Lung (tissue), 12 donors: Measurements from ENCODE around the gene YTHDC2. TPM values are rescaled to one million over a fixed set of nuclear protein-coding genes. Genes with fewer than 3 reads are reported as not detected.

ENCODE experiments used
- ATAC-seq: fragments of 200-7000 bp; cut with Tn5 transposase; one replicate; pipeline ENCODE4 v1.9.1; 2020; ENCODE audit warnings: moderate number of reproducible peaks; ENCODE audit not compliant: insufficient read depth, low FRiP score
- DNase-seq, 3 donors: peaks; one replicate each; pipeline ENCODE4 v3.0.0-alpha.2; 2013 to 2017
- H3K27ac ChIP-seq, 2 donors: one replicate each; pipeline ENCODE4 v1.5.1; 2013; ENCODE audit warnings: mild to moderate bottlenecking in 2 of 2, moderate library complexity in 2 of 2, control low read depth in 1 of 2, inconsistent platforms in 1 of 2, low read depth in 1 of 2, low read length in 1 of 2
- H3K27me3 ChIP-seq, 3 donors: one replicate each; pipeline ENCODE4 v1.5.1; 2013; ENCODE audit warnings: low read length in 2 of 3; ENCODE audit not compliant: control insufficient read depth in 3 of 3, insufficient read depth in 3 of 3
- H3K36me3 ChIP-seq, 4 donors: one replicate each; pipeline ENCODE4 v1.5.1; 2013; ENCODE audit warnings: low read length in 4 of 4, mild to moderate bottlenecking in 1 of 4, moderate library complexity in 1 of 4; ENCODE audit not compliant: control insufficient read depth in 4 of 4, insufficient read depth in 4 of 4
- H3K4me1 ChIP-seq, 5 donors: one replicate each; pipeline ENCODE4 v1.5.1; 2013; ENCODE audit warnings: low read length in 5 of 5, mild to moderate bottlenecking in 2 of 5, moderate library complexity in 1 of 5; ENCODE audit not compliant: control insufficient read depth in 5 of 5, insufficient read depth in 5 of 5
- H3K4me3 ChIP-seq: one replicate; pipeline ENCODE4 v1.5.1; 2013; ENCODE audit warnings: mild to moderate bottlenecking, control low read depth, moderate library complexity
- H3K9ac ChIP-seq, 2 donors: one replicate each; pipeline ENCODE4 v1.5.1; 2013; ENCODE audit warnings: low read length in 2 of 2, control low read depth in 1 of 2; ENCODE audit not compliant: insufficient read depth in 1 of 2
- H3K9me3 ChIP-seq, 4 donors: one replicate each; pipeline ENCODE4 v1.5.1; 2013; ENCODE audit warnings: low read length in 3 of 4, mild to moderate bottlenecking in 1 of 4, moderate library complexity in 1 of 4; ENCODE audit not compliant: control insufficient read depth in 4 of 4, insufficient read depth in 3 of 4
- CTCF ChIP-seq: IDR thresholded peaks from 2 replicates; pipeline ENCODE4 v1.5.1; 2012; ENCODE audit warnings: mild to moderate bottlenecking; ENCODE audit errors: control extremely low read depth, extremely low read depth
- WGBS, 2 donors: extraction: QIAGEN DNeasy Blood & Tissue Kit; methylation state at CpG; one replicate each; pipeline ENCODE4 v1.1.7; 2013; 5-methylcytosine and 5-hydroxymethylcytosine counted together
- polyA plus RNA-seq, 2 donors: library from polyadenylated mRNA; stranded (reverse); fragments of 200-250 nt; gene quantifications; one replicate each; pipeline ENCODE4 v1.2.1, GENCODE V29; 2013
- total RNA-seq, 2 donors: library from RNA; depleted of rRNA in 1 of 2; stranded (reverse); fragments of >200 nt in 1 of 2; gene quantifications; one replicate each; pipeline ENCODE4 v1.2.1, GENCODE V29; 2014 to 2021
- donor health status: control.
- donor health status: control.
- donor health status: Bipolar disorder and iron deficiency.
- donor health status: healthy.
- donor health status: DM: yes; HTN: yes; CAD: no.

The YTHDC2 gene
- total and polyA plus RNA-seq, 4 donors = 8.4 to 49.1 (median 15.4) TPM

GRCh38 chr5:113607361-113607760, 93.9 kb downstream of the YTHDC2 start:
- ATAC-seq (no peak), DNase-seq (no peak)
- no peak overlapping the region for H3K27ac ChIP-seq
- 59 to 65% methylated on average over 3 of the region's 3 CpGs for WGBS, 2 donors
- no peak overlapping the region for H3K4me3 ChIP-seq
- H3K9me3 ChIP-seq = no peaks in the 10 kb centered on the region
- peaks cover 0 to 2% (median 0%) of the 10 kb centered on the region in 5 donors for H3K4me1 ChIP-seq
- H3K9ac ChIP-seq = no peak overlapping the region
- no peaks in the 10 kb centered on the region for H3K36me3 ChIP-seq
- TF ChIP-seq CTCF = no peak
- no peaks in the 10 kb centered on the region for H3K27me3 ChIP-seq

- Histone ChIP-seq H3K9ac (no peak overlapping the region), H3K27ac (no peak overlapping the region), H3K4me1 (peaks cover 0 to 6% (median 0%) of the 10 kb centered on the region in 5 donors), H3K27me3 (no peaks in the 10 kb centered on the region), H3K4me3 (no peak overlapping the region), H3K36me3 (no peaks in the 10 kb centered on the region), H3K9me3 (no peaks in the 10 kb centered on the region)
- TF ChIP-seq CTCF = no peak
- 38 to 49% methylated on average over 3 of the region's 3 CpGs for WGBS, 2 donors
- no peak for DNase-seq
- no peak for ATAC-seq
These were observed 94.7 kb downstream of the YTHDC2 start for GRCh38 chr5:113608113-113608596.

- Histone ChIP-seq H3K36me3 (no peaks in the 10 kb centered on the region), H3K4me1 (peaks cover 0 to 6% (median 0%) of the 10 kb centered on the region in 5 donors), H3K9ac (no peak overlapping the region), H3K4me3 (no peak overlapping the region), H3K27me3 (no peaks in the 10 kb centered on the region), H3K27ac (no peak overlapping the region), H3K9me3 (no peaks in the 10 kb centered on the region)
- 1 to 2% methylated on average over 4 of the region's 4 CpGs for WGBS, 2 donors
- peak in 2 of 3 donors; percentile 46 to 57 for DNase-seq
- TF ChIP-seq CTCF = peak; percentile 53
- ATAC-seq = peak; percentile 66
These were observed 98.6 kb downstream of the YTHDC2 start for GRCh38 chr5:113612060-113612496.

- Histone ChIP-seq H3K4me1 (peaks cover 0 to 6% (median 0%) of the 10 kb centered on the region in 5 donors), H3K4me3 (no peak overlapping the region), H3K9ac (no peak overlapping the region), H3K36me3 (no peaks in the 10 kb centered on the region), H3K27ac (no peak overlapping the region), H3K9me3 (no peaks in the 10 kb centered on the region), H3K27me3 (no peaks in the 10 kb centered on the region)
- 63 to 71% methylated on average over 1 of the region's 1 CpG for WGBS, 2 donors
- no peak for TF ChIP-seq CTCF
- DNase-seq (no peak), ATAC-seq (no peak)
These were observed 100.7 kb downstream of the YTHDC2 start for GRCh38 chr5:113614191-113614590.
